ENCODE results near the gene SMAD3.

The SMAD3 gene

DNA sequence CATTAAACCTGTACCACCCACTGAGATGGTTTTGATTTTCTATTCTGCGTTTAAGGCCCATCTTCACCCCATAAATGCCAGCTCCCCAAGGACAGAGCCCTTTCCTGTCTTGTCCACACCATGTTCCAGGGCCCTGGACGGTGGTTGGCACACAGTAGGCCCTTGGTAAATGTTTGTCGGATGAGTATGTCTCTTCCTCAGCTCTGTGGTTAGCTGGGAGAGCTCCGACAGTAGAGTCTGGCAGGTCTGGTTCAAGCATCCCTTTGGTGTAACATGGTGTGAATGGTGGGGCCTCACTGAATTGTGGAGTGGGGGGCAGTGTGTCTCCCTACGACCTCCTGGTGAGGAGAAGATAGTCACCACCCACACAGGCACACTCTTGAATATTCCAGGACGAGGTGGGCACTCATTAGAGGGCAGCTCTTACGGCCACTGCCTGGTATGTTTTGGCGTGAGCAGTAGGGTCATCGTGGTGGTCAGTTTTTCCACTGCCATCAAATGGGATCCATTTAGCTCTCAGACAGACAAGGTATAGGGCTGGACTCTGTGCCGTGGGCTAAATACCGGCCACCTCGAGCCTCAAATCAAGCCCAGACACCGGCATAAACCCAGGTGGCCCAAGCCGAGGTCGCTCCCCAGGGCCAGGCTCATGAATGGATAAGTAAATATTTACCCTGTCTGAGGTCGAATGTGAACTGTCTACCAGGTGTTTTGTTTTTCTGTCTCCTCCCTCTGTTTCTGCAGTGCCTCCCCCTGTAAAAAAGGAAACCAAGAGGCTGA lies 61.3 kb downstream of the SMAD3 start:
- no peak for DNase-seq (ENCODE audit: low read depth)
- H3K4me3 ChIP-seq (ENCODE audit: low read length), result no peak overlapping the region
- TF ChIP-seq, protein P1, sequence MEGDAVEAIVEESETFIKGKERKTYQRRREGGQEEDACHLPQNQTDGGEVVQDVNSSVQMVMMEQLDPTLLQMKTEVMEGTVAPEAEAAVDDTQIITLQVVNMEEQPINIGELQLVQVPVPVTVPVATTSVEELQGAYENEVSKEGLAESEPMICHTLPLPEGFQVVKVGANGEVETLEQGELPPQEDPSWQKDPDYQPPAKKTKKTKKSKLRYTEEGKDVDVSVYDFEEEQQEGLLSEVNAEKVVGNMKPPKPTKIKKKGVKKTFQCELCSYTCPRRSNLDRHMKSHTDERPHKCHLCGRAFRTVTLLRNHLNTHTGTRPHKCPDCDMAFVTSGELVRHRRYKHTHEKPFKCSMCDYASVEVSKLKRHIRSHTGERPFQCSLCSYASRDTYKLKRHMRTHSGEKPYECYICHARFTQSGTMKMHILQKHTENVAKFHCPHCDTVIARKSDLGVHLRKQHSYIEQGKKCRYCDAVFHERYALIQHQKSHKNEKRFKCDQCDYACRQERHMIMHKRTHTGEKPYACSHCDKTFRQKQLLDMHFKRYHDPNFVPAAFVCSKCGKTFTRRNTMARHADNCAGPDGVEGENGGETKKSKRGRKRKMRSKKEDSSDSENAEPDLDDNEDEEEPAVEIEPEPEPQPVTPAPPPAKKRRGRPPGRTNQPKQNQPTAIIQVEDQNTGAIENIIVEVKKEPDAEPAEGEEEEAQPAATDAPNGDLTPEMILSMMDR (conservative IDR thresholded peaks at IDR 0.05; ENCODE audit: low read length), result no peak

- no peak overlapping the region for H3K4me3 ChIP-seq (ENCODE audit: low read length)
- TF ChIP-seq, protein P1 (conservative IDR thresholded peaks at IDR 0.05; ENCODE audit: low read length), result no peak
- no peak for DNase-seq (ENCODE audit: low read depth)
Observed at GRCh38 chr15:67127331-67127664, 61.9 kb downstream of the SMAD3 start.

- peak; percentile 97 for DNase-seq (ENCODE audit: low read depth)
- TF ChIP-seq, protein P1 (conservative IDR thresholded peaks at IDR 0.05; ENCODE audit: low read length), result no peak
- H3K4me3 ChIP-seq (ENCODE audit: low read length), result no peak overlapping the region
Observed at GRCh38 chr15:67127965-67128364, 62.6 kb downstream of the SMAD3 start.

GRCh38 chr15:67130166-67130565 lies 64.8 kb downstream of the SMAD3 start:
- TF ChIP-seq, protein P1 (conservative IDR thresholded peaks at IDR 0.05; ENCODE audit: low read length), result no peak
- no peak overlapping the region for H3K4me3 ChIP-seq (ENCODE audit: low read length)

GRCh38 chr15:67130673-67131601 lies 65.5 kb downstream of the SMAD3 start:
- TF ChIP-seq, protein P1 (conservative IDR thresholded peaks at IDR 0.05; ENCODE audit: low read length), result no peak
- H3K4me3 ChIP-seq (ENCODE audit: low read length), result no peak overlapping the region
- peak; percentile 91 for DNase-seq (ENCODE audit: low read depth)

More at GRCh38 chr15:67130166-67130565, 64.8 kb downstream of the SMAD3 start:
- DNase-seq (ENCODE audit: low read depth), result no peak

DNA sequence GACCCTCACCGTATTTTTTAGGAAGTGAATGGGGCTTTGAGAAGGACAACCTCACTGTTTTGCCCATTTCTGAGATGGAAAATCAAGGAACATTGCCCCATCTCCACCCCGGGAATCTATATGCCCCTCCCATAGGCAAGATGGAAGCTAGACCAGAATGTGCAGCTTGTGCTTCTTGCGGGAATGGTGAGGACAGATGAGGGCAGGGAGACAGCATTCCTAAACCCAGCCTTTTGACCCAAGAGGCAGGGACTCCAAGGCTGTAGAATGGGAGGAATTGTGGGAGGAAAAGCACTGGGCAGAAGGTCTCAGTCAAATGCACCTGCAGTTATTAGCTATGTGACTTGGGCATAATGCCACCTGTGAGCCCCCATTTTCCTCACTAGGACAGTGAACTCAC lies 66.9 kb downstream of the SMAD3 start:
- no peak for DNase-seq (ENCODE audit: low read depth)
- TF ChIP-seq, protein P1 (conservative IDR thresholded peaks at IDR 0.05; ENCODE audit: low read length), result no peak
- H3K4me3 ChIP-seq (ENCODE audit: low read length), result no peak overlapping the region
